Prostate gland (tissue), 2 donors: Measurements from ENCODE around the gene NOD2.

Experiments used
- CTCF ChIP-seq, 4 experiments: fragments of 200-600 bp in 2 of 4; fragments of 450-650 bp in 2 of 4; sonication (generic) in 2 of 4; IDR thresholded peaks; 1 replicate in 3 of 4; 2 replicates in 1 of 4; pipeline ENCODE4 v1.5.1; 2016 to 2019; ENCODE audit warnings: antibody characterized with exemption in 4 of 4, mild to moderate bottlenecking in 2 of 4, moderate library complexity in 2 of 4
- POLR2A ChIP-seq: fragments of 450-650 bp; IDR thresholded peaks from one replicate; pipeline ENCODE4 v1.6.1; 2016; ENCODE audit warnings: antibody characterized with exemption, mild to moderate bottlenecking
- POLR2AphosphoS5 ChIP-seq: sonication (generic); formaldehyde crosslinking; IDR thresholded peaks from one replicate; pipeline ENCODE4 v1.6.1; 2017; ENCODE audit warnings: antibody characterized with exemption

GRCh38 chr16:50751528-50751927 lies 58.1 kb downstream of the NOD2 start:
- TF ChIP-seq CTCF (IDR thresholded peaks at IDR 0.05) (no peak), POLR2AphosphoS5 (peak; percentile 6), POLR2A (no peak)
